Measurements from ENCODE around the gene NOPCHAP1.

Gene NOPCHAP1

DNA sequence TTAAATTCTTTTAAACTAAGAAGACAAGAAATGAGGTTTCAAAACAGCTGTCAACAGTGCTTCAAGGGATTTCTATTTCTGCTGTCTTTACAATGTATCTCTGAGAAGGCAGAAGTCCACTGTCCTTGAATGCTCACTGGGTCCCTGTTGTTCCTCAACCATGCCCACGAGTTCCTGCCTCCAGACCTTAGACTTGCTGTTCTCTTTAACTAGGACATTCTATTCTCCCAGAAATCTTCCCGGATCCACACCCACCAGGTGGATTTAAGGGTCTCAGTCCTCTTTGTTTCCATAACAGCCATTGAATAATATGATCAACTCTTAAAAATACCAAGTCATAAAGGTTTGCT, 21.3 kb upstream of the NOPCHAP1 start:
- TF ChIP-seq, protein P1, sequence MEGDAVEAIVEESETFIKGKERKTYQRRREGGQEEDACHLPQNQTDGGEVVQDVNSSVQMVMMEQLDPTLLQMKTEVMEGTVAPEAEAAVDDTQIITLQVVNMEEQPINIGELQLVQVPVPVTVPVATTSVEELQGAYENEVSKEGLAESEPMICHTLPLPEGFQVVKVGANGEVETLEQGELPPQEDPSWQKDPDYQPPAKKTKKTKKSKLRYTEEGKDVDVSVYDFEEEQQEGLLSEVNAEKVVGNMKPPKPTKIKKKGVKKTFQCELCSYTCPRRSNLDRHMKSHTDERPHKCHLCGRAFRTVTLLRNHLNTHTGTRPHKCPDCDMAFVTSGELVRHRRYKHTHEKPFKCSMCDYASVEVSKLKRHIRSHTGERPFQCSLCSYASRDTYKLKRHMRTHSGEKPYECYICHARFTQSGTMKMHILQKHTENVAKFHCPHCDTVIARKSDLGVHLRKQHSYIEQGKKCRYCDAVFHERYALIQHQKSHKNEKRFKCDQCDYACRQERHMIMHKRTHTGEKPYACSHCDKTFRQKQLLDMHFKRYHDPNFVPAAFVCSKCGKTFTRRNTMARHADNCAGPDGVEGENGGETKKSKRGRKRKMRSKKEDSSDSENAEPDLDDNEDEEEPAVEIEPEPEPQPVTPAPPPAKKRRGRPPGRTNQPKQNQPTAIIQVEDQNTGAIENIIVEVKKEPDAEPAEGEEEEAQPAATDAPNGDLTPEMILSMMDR (IDR thresholded peaks at IDR 0.05; ENCODE audit: control insufficient read depth, extremely low read depth, insufficient read depth): no peak
- DNase-seq (ENCODE audit: low read depth): no peak
- no peak overlapping the region for H3K4me3 ChIP-seq (ENCODE audit: low read depth, low read length)

DNA sequence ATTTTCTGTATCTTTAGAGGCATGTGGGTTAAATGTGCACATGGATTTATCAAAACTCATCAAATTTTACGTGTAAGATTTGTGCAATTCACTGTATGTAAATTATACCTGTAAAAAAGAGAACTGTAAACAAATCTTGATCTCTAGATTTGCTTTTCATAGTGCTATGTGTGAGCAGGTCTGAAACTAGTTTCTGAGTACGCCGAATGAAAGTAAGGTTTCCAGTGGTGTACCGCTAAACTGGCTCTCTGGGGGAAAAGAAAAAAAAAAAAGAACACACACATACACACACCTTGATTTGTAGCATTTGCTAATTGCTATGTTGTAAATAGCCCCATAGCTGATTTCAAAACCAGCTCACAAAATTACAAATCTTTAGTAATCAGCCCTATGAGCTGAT, 19.4 kb upstream of the NOPCHAP1 start:
- no peak for DNase-seq (ENCODE audit: low read depth)
- TF ChIP-seq, protein P1 (IDR thresholded peaks at IDR 0.05; ENCODE audit: control insufficient read depth, extremely low read depth, insufficient read depth): no peak
- no peak overlapping the region for H3K4me3 ChIP-seq (ENCODE audit: low read depth, low read length)

DNA sequence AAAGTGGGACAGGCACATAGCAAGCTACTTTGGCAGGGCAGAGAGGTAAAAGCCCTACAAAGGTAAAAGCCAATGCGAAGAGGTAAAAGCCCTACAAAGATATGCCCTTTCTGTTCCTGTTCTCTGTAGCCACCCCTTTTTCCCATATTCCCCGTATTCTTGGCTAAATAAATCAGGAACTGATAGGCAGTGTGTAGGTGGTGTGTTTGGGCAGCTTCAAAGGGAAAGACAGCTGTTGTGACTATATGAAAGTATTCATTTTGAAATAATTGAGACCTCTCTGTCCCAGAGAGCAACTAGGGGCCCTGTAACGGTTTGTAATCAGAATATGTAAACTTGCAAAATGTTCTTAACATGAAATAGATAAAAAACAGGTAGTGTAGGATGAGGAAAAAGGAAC, 16.8 kb upstream of the NOPCHAP1 start:
- TF ChIP-seq, protein P1 (IDR thresholded peaks at IDR 0.05; ENCODE audit: control insufficient read depth, extremely low read depth, insufficient read depth): no peak

DNA sequence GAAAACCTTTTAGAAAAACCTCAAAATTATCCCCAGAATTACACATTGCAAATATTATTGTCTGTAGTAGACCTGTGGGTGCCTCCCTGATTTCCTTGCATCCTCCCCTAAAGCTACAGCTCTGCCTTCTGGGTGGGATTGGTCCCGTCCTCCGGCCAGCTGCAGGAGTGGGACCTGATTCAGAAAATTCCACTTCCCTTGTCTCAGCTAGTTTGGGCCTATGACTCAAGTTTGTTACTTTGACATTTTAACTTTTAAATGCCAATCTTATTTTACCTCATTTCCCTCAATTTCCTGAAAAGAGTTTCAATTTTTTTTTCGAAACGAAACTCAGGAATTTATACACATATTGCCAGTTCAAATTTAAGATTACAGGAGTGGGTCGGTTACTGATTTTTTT, 14.8 kb upstream of the NOPCHAP1 start:
- no peak for DNase-seq (ENCODE audit: low read depth)

More for the DNA sequence above, 16.8 kb upstream of the NOPCHAP1 start:
- H3K4me3 ChIP-seq (ENCODE audit: low read depth, low read length): no peak overlapping the region
- no peak for DNase-seq (ENCODE audit: low read depth)

DNA sequence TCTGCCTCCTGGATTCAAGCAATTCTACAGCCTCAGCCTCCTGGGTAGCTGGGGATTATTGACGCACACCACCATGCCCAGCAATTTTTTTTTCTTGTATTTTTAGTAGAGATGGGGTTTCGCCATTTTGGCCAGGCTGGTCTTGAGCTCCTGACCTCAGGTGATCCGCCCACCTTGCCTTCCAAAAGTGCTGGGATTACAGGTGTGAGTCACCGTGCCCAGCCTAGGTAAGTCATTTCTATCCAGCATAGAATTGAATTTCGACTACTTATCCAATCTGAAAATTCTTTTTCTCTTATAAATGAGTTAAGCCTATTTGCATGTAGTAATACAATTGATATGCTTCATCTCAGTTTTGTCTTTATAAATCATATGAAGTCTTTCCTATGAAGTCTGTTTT, 12.9 kb upstream of the NOPCHAP1 start:
- no peak for DNase-seq (ENCODE audit: low read depth)
- TF ChIP-seq, protein P1 (IDR thresholded peaks at IDR 0.05; ENCODE audit: control insufficient read depth, extremely low read depth, insufficient read depth): no peak
- no peak overlapping the region for H3K4me3 ChIP-seq (ENCODE audit: low read depth, low read length)

More for the DNA sequence above, 14.8 kb upstream of the NOPCHAP1 start:
- TF ChIP-seq, protein P1 (IDR thresholded peaks at IDR 0.05; ENCODE audit: control insufficient read depth, extremely low read depth, insufficient read depth): no peak
- no peak overlapping the region for H3K4me3 ChIP-seq (ENCODE audit: low read depth, low read length)

DNA sequence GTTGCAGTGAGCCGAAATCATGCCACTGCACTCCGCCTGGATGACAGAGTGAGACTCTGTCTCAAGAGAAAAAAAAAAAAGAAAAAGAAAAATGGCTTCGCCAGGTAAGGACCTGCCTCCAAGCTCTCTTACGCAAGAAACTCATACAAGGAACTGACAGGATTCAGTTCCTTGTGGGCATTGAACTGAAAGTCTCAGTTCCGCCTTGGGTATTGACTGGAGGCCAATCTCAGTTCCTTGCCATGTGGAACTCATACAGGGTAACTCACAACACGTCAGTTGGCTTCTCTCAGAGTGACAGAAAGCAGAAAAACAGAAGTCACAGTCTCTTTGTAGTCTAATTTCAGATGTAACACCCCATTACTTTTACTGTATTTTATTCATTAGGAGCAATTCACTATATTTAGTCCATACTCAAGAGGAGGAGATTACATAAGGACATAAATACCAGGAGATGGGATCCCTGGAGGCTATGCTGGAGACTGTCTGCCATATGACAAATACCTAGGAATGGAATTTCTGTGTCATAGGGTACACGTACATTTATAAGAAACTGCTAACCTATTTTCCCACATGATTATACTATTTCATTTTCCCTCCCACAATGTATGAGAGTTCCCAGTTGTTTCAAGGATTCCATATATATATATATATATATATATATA, 11.4 kb upstream of the NOPCHAP1 start:
- no peak for DNase-seq (ENCODE audit: low read depth)
- TF ChIP-seq, protein P1 (IDR thresholded peaks at IDR 0.05; ENCODE audit: control insufficient read depth, extremely low read depth, insufficient read depth): no peak
- H3K4me3 ChIP-seq (ENCODE audit: low read depth, low read length): no peak overlapping the region
